Hepatic stellate cell (primary cell): ENCODE measurements around the gene TXK.

Source experiments
- DNase-seq: peaks from one replicate; pipeline ENCODE4 v3.0.0; 2011; ENCODE audit warnings: low spot score

The TXK gene

DNA sequence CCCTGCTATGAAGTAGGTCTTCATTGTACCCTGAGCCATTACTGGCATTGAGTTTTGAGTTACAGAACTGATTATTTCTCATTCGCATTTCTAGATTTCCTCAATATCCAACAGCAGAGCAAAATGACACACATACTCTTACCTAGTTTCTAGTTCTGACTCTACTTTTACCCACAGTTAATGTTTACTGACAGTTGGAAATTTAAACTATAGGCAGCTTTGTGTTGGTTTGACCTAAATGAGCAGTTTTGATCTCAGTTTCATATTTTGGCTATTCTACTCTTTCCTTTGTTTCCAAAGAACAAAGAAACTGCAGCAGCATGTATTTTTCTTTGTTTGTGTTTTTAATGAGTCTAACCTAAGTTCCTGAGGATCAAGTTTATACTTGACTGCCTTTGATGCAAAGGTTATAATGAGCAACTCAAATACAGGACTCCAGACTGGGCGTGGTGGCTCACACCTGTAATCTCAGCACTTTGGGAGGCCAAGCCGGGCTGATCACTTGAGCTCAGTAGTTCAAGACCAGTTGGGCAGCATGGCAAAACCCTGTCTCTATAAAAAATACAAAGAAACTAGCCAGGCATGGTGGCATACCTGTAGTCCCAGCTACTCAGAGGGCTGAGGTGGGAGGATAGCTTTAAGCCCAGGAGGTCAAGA is 30.4 kb downstream of the TXK start:
- DNase-seq, result no peak

DNA sequence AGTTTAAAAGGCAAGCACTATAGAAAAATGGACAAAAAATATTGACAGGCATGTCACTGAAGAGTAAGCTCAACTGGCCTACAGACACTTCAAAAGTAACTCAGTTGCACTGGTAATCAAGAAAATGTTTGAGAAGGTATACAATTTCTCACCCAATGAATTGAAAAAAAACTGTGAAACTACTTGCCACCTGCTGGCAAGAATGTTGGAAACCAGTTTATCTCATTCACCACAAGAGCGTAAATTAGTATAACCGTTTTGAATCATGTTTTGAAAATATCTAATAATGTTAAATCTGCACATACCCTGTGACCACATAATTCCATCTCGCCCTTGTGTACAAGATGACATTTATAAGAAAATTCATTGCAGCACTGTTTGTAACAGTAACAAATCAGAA is 31.7 kb downstream of the TXK start:
- DNase-seq, result no peak

DNA sequence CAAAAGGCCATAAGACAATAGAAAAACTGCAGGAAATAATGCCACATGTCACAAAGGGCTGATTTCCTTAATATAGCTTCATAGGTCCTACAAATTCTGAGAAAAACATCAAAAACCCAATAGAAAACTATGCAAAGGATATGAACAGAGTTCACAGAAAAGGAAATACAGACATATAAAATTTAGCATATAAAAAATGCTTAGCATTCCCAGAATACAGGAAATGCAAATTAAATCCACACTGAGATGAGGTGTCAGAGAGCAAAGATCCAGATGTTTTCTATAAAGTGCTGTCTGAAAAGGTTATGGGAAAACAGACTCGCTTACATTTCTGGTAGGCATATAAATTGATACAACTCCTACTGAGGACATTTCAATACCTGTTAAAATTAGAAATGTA is 33.8 kb downstream of the TXK start:
- DNase-seq, result no peak

DNA sequence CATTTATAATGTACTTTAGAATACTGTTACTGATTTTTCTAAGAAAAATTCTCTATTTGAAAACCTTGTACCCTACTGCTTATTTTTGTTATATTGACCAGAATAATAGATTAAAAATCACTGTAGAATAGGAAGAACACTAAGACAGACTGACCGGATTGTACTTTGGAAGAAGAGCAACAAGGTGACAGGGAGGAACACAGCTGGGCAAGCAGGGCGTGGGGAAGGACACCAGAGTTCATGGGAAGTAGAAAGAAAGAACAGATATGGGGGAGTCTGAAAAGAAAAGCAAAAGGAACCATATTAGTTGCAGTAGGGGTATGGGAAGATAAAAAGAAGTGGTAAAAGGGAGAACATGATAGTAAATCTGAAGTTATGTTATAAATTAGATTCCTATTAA is 38.6 kb downstream of the TXK start:
- no peak for DNase-seq

DNA sequence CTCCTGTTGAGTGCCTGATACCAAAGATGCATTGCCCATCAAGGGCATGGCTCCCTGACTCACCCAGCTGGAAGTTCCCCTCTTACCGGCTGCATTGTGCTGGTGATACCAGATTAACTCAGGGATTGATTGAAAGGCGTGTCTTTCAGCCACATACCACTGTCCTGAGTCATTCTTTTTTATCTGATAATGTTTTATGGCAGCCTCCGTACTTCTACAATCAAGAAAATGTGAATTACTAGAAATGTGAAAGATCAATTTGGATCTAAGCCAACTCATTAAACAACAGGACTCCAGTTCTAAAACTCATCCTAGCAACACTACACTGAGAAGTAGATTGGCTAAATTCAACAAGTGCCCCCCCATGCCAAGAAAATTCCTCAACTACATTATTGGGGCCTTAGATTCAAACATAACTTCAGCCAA is 40.0 kb downstream of the TXK start:
- no peak for DNase-seq

DNA sequence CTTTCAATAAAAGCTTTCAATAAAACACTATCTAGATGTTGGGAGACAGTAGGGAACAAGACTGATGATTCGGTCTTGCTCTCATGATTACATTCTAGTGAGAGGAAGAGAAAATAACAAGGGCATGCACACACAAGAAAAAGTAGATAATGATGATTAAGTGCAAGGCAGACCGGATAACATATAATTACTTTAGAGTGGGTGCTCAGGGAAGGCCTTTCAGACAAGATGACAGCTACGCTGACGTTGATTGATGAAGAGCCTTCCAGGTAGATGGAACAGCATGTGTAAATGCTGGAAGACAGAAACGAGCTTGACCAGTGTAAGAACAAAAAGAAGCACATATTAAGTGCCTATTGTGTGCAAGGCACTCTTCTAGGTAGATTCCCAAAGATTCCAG is 43.4 kb downstream of the TXK start:
- no peak for DNase-seq

- no peak for DNase-seq
Measured at GRCh38 chr4:48085821-48086589, 48.0 kb downstream of the TXK start.

GRCh38 chr4:48082956-48083355 is 51.1 kb downstream of the TXK start:
- DNase-seq, result no peak

GRCh38 chr4:48081196-48081595 is 52.9 kb downstream of the TXK start:
- DNase-seq, result peak; percentile 6

- DNase-seq, result no peak
Measured at GRCh38 chr4:48079972-48080391, 54.1 kb downstream of the TXK start.

- no peak for DNase-seq
Measured at GRCh38 chr4:48078862-48079655, 55.0 kb downstream of the TXK start.

DNA sequence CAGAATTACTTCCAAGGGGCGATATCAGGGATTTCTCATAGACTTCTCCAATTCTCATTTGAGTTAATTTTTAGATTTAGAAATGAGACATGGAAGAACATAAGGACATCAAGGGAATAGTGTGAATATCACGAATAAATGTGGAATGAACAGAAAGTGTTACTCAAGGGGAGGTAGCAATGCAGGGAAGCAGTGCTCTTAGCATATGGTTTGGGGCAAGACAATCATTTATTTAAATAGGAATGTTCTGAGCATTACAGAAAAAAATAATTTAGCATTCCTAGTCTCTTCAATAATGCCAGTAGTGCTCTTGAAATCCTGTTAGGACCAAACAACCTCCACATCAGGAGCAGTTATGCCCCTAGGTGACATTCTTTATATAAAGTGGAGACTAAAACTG is 55.6 kb downstream of the TXK start:
- no peak for DNase-seq

DNA sequence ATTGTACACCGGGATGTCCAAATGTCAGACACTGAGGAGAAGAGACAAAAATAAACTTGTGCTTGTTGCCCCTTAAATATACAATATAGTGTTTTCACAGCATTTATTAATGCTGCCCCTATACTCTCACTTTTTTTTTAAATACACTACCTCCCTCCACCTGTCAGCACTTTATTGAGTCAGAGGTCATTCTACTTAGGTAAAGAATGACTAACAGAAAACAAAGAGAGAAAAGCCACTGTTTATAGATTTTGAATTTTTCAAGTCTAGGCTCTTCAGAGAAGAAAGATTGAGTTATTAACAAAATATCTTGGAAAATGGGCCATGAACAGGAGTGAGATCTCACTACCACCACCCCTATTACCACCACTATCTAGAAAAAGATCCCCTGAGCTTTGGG is 59.4 kb downstream of the TXK start:
- no peak for DNase-seq

DNA sequence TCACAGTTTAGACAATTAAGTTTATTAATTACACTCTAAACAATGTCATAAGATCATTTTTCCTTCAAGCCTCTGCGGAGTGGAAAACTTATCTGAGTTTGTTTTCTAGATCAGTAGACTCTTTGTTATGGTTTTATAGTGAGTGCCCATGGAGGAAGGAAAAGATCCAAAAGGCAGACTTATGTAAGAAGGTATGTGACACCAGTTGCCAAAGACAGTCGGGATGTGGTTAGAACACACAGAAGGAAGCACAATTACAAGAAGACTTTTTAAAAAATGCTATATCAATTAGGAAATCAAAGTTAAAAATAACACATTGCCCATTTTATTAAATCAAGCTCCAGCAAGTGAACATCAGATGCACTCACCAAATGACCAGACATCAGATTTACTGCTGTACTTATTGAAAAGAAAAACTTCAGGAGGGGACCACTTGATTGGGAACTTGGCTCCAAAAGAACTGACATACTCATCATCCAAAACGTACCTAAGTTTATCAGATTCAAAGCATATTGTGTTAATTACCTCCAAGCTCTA is 60.4 kb downstream of the TXK start:
- no peak for DNase-seq

DNA sequence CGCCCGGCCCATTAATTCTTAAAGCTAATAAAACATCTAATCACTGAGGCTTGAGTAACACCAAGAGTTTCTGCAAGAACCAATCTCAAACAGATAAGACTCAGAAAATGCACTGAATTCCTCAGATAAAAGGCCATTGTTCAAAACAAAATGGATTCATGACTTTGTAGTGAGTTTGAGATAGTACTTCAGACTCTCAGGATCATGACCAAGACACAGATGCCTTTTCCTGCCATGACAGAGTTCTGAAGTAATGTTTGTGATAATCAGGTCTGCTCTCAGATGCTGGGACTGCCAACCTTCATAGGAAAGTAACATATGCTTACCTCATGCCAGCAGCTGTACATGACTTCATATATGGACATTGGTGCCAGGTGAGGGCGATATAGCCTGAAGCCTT is 62.9 kb downstream of the TXK start:
- no peak for DNase-seq

DNA sequence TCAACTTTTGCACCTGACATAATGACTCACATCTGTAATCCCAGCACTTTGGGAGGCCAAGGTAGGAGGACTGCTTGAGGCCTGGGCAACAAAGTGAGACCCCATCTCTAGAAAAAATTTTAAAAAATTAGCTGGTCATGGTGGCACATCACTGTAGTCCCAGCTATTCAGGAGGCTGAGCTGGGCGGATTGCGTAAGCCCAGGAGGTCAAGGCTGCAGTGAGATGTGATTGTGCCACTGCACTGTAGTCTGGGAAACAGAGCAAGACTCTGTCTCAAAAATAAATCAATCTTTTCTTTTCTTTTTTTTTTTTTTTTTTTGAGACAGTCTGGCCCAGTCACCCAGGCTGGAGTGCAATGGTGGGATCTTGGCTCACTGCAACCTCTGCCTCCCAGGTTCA is 65.0 kb downstream of the TXK start:
- no peak for DNase-seq

- DNase-seq, result no peak
Measured at GRCh38 chr4:48068182-48068581, 65.9 kb downstream of the TXK start.

GRCh38 chr4:48067536-48067935 is 66.5 kb downstream of the TXK start:
- DNase-seq, result no peak

DNA sequence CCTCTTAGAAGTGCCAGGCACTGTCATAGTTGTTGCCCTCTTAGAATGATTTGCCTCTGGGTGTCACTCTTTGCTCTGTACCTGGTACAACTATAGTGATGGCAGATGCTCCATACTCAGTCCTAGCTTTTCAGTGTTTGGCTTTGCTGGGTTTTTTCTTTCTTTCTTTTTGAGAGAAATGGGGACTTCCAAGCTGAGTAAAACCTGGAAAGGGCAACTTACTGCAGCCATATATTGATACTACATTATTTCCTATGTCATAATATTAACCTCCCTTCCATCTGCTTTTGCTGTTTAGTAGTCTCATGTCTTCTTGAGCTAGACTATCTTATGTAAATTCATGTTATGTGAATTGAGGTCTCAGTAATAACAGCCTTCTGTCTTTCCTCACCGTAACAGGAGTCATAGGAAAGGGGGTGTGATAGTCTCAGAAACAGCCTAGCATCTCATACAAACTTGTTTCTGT is 68.4 kb downstream of the TXK start:
- no peak for DNase-seq

DNA sequence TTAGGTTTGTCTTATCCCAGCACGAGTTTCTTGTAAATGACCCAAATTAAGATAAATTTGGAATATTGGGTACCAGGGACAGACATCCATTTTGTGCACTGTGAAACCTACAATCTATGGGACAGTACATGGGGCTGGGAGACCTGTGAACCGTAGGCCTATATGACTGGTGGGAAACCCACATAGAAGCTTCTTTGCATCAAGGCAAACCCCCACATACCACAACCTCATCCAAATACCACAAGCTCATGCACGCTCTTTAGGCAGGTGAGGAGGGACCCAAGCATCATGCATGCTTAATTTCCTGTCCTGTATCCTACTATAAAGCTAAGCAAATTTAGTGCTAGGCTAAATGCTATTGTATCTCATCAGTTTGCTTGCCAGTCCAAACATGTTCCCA is 69.7 kb downstream of the TXK start:
- DNase-seq, result no peak

DNA sequence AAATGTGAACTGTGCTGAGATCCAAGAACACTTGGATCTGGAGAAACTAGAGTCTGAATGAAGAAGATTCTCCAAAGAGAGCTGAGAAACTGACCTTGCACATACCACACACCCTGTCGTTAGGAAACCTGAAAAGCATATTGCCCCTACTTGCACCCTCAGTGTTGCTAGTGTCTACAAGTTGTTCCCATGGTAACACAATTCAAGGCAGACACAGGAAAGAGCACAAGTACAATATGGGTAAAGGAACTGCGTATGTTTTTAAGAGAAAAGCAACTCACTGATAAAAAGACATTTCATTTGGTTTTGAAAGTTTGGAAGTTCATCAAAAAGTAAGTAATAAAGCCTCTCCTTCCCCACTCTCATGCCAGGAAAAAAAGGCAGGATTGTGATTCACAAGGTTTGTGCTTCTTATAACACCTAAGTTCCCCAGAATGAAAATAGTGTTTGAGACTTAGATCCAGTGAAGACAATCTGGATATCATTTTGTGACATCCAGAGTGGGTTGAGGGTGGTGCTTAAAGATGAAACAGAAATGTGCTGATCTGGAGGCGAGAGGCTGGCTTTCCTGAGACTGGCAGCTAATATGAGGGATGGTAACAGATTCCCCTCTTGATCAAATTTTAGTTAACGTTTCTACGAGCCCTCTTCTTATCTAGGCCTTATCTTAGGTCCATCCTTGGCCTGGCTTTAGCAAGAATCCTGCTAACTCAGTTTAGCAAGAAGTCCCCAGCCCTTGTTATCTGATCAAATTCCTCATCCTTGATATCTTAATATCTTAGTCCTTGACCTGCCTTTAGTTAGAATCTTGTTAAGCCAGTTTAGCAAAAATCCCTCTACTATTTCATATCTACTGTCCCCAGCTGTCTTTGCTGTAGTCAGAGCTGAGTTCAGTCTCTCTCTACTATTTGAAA is 75.2 kb downstream of the TXK start:
- no peak for DNase-seq

DNA sequence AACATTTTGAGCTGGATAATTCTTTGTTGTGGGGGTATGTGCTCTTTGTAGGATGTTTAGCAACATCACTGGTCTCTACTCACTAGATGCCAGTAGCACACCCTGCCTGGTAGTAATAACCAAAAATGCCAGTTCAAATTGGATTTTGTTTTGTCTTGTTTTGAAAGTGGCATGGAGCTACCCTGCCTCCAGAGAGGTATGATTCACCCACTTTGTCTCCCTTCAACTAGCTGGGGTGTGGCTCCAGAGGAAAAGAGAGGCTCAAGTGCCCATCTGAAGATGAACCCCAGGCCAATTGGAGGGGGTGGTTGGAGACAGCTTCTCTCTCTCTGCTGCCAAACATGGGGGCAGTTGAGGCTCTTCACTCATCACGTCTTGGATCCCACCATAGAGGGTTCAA is 83.0 kb downstream of the TXK start:
- no peak for DNase-seq
